H9 (cell line): Measurements from ENCODE around the gene TMEM179B. TPM values are rescaled to one million over a fixed set of nuclear protein-coding genes. Genes with fewer than 3 reads are reported as not detected.

Experiments used
- DNase-seq: peaks from one replicate; pipeline ENCODE4 v3.0.0-alpha.2; 2017
- H2AFZ ChIP-seq: one replicate; pipeline ENCODE4 v1.6.1; 2013; ENCODE audit warnings: mild to moderate bottlenecking, low read length, control low read depth, moderate library complexity
- H2AK5ac ChIP-seq: 2 replicates; pipeline ENCODE4 v1.6.1; 2013; ENCODE audit warnings: low read length, control low read depth, mixed read lengths; ENCODE audit not compliant: insufficient read length
- H2BK120ac ChIP-seq: one replicate; pipeline ENCODE4 v1.6.1; 2013; ENCODE audit warnings: low read depth, mild to moderate bottlenecking, low read length, control low read depth, inconsistent platforms; ENCODE audit not compliant: poor library complexity, severe bottlenecking
- H2BK12ac ChIP-seq: 2 replicates; pipeline ENCODE4 v1.6.1; 2013; ENCODE audit warnings: low read length, control low read depth, mixed read lengths, low read depth; ENCODE audit not compliant: insufficient read length
- H2BK15ac ChIP-seq: 2 replicates; pipeline ENCODE4 v1.6.1; 2013; ENCODE audit warnings: low read depth, low read length, control low read depth
- H2BK20ac ChIP-seq: one replicate; pipeline ENCODE4 v1.6.1; 2013; ENCODE audit warnings: low read depth, mild to moderate bottlenecking, low read length, control low read depth, inconsistent platforms; ENCODE audit not compliant: poor library complexity, severe bottlenecking
- H2BK5ac ChIP-seq: 2 replicates; pipeline ENCODE4 v1.6.1; 2013; ENCODE audit warnings: low read length, control low read depth, mixed read lengths; ENCODE audit not compliant: insufficient read length
- H3K14ac ChIP-seq: 2 replicates; pipeline ENCODE4 v1.6.1; 2013; ENCODE audit warnings: low read length, control low read depth; ENCODE audit not compliant: insufficient read depth
- H3K18ac ChIP-seq: 2 replicates; pipeline ENCODE4 v1.6.1; 2013; ENCODE audit warnings: low read depth, mild to moderate bottlenecking, mixed read lengths, low read length, control low read depth; ENCODE audit not compliant: insufficient read length
- H3K23ac ChIP-seq: 2 replicates; pipeline ENCODE4 v1.6.1; 2013; ENCODE audit warnings: low read length, control low read depth, mixed read lengths, low read depth; ENCODE audit not compliant: insufficient read length
- H3K23me2 ChIP-seq: 2 replicates; pipeline ENCODE4 v1.6.1; 2013; ENCODE audit warnings: low read depth, mild to moderate bottlenecking, mixed read lengths, low read length, control low read depth; ENCODE audit not compliant: insufficient read length, poor library complexity, severe bottlenecking
- H3K27ac ChIP-seq: 2 replicates; pipeline ENCODE4 v1.5.1; 2013; ENCODE audit warnings: low read length, control low read depth, mixed read lengths, low read depth; ENCODE audit not compliant: insufficient read length
- H3K27me3 ChIP-seq: 2 replicates; pipeline ENCODE4 v1.6.1; 2013; ENCODE audit warnings: low read length, control low read depth, inconsistent platforms; ENCODE audit not compliant: insufficient read depth
- H3K4ac ChIP-seq: 2 replicates; pipeline ENCODE4 v1.6.1; 2013; ENCODE audit warnings: low read depth, mild to moderate bottlenecking, control low read depth, inconsistent platforms, low read length, moderate library complexity
- H3K4me1 ChIP-seq: 2 replicates; pipeline ENCODE4 v1.6.1; 2013; ENCODE audit warnings: low read length, control low read depth, inconsistent platforms; ENCODE audit not compliant: insufficient read depth
- H3K4me2 ChIP-seq: 2 replicates; pipeline ENCODE4 v1.6.1; 2013; ENCODE audit warnings: low read length, control low read depth, mixed read lengths; ENCODE audit not compliant: insufficient read length, insufficient read depth
- H3K56ac ChIP-seq: 2 replicates; pipeline ENCODE4 v1.6.1; 2013; ENCODE audit warnings: low read depth, mild to moderate bottlenecking, mixed read lengths, low read length, control low read depth; ENCODE audit not compliant: insufficient read length
- H3K79me1 ChIP-seq: 2 replicates; pipeline ENCODE4 v1.6.1; 2013; ENCODE audit warnings: low read depth, mild to moderate bottlenecking, moderate library complexity, low read length, control low read depth, inconsistent platforms; ENCODE audit not compliant: insufficient read depth, poor library complexity, severe bottlenecking
- H3K79me2 ChIP-seq: 2 replicates; pipeline ENCODE4 v1.6.1; 2013; ENCODE audit warnings: low read length, control low read depth, inconsistent platforms; ENCODE audit not compliant: insufficient read depth
- H3K9ac ChIP-seq: 2 replicates; pipeline ENCODE4 v1.6.1; 2013; ENCODE audit warnings: low read length, control low read depth, mixed read lengths; ENCODE audit not compliant: insufficient read length; ENCODE audit errors: extremely low read depth
- H3K9me3 ChIP-seq: one replicate; pipeline ENCODE4 v1.6.1; 2013; ENCODE audit warnings: low read depth, low read length, inconsistent platforms; ENCODE audit not compliant: control insufficient read depth
- H3T11ph ChIP-seq: one replicate; pipeline ENCODE4 v1.6.1; 2013; ENCODE audit warnings: mild to moderate bottlenecking, low read length, control low read depth, inconsistent platforms
- H4K20me1 ChIP-seq: one replicate; pipeline ENCODE4 v1.6.1; 2013; ENCODE audit not compliant: control insufficient read depth, insufficient read length, insufficient read depth
- H4K5ac ChIP-seq: 2 replicates; pipeline ENCODE4 v1.6.1; 2013; ENCODE audit warnings: low read depth, mild to moderate bottlenecking, mixed read lengths, low read length, control low read depth; ENCODE audit not compliant: insufficient read length
- H4K8ac ChIP-seq: replicated peaks from 2 replicates; pipeline ENCODE4 v1.6.1; 2013; ENCODE audit warnings: low read length, control low read depth, mixed read lengths, low read depth; ENCODE audit not compliant: insufficient read length
- H4K91ac ChIP-seq: 2 replicates; pipeline ENCODE4 v1.6.1; 2013; ENCODE audit warnings: low read depth, mild to moderate bottlenecking, moderate library complexity, mixed read lengths, low read length, control low read depth; ENCODE audit not compliant: insufficient read length
- H3K27ac Mint-ChIP-seq, 3 experiments: 2 replicates in 2 of 3; 3 replicates in 1 of 3; pipeline ENCODE4 v1.8.0; 2020 to 2021; ENCODE audit warnings: mixed read lengths in 3 of 3, mild to moderate bottlenecking in 1 of 3, moderate library complexity in 1 of 3
- H3K27me3 Mint-ChIP-seq: 2 replicates; pipeline ENCODE4 v1.8.0; 2021; ENCODE audit warnings: low read depth, mild to moderate bottlenecking, moderate library complexity, mixed read lengths
- H3K36me3 Mint-ChIP-seq, 3 experiments: 2 replicates in 2 of 3; 3 replicates in 1 of 3; pipeline ENCODE4 v1.8.0; 2020 to 2021; ENCODE audit warnings: low read depth in 3 of 3, mixed read lengths in 3 of 3; ENCODE audit not compliant: insufficient read depth in 1 of 3
- H3K4me1 Mint-ChIP-seq, 2 experiments: 2 replicates each; pipeline ENCODE4 v1.8.0; 2020; ENCODE audit warnings: mixed read lengths in 2 of 2
- H3K4me3 Mint-ChIP-seq, 2 experiments: 2 replicates in 1 of 2; 3 replicates in 1 of 2; pipeline ENCODE4 v1.8.0; 2020 to 2021; ENCODE audit warnings: mild to moderate bottlenecking in 2 of 2, mixed read lengths in 2 of 2, moderate library complexity in 1 of 2
- H3K9me3 Mint-ChIP-seq, 2 experiments: 2 replicates in 1 of 2; 3 replicates in 1 of 2; pipeline ENCODE4 v1.8.0; 2020; ENCODE audit warnings: mild to moderate bottlenecking in 2 of 2, mixed read lengths in 2 of 2, moderate library complexity in 1 of 2
- CTCF ChIP-seq: fragments of 200-600 bp; sonication (generic); conservative IDR thresholded peaks from 3 replicates; pipeline ENCODE4 v1.8.0; 2021; ENCODE audit warnings: antibody characterized with exemption, mild to moderate bottlenecking
- WGBS: extraction: QIAGEN DNeasy Blood & Tissue Kit; methylation state at CpG from one replicate; pipeline ENCODE4 v1.1.7; 2013; ENCODE audit warnings: missing lambda C conversion rate, low lambda C conversion rate, mixed read lengths; ENCODE audit not compliant: insufficient read length; ENCODE audit errors: extremely low coverage; 5-methylcytosine and 5-hydroxymethylcytosine counted together
- total RNA-seq: library from RNA; stranded (reverse); gene quantifications from 2 replicates; pipeline ENCODE4 v1.2.1, GENCODE V29; 2021

The TMEM179B gene
- total RNA-seq, 1 experiment from 2014 or later, result 25.0 TPM

- no CpG with 5 or more reads among the region's 8 CpGs for WGBS
- no peak overlapping the region for H2BK15ac ChIP-seq
- no peak overlapping the region for H3T11ph ChIP-seq
- no peak overlapping the region for H3K23ac ChIP-seq
- H4K20me1 ChIP-seq, result no peaks in the 10 kb centered on the region
- Mint-ChIP-seq H3K27ac (no peak overlapping the region; a peak in 2 of 7 replicates), H3K27me3 (no peaks in the 10 kb centered on the region; the same call in 1 of the 2 replicates), H3K4me1 (peaks cover 16 to 20% of the 10 kb centered on the region in 2 experiments), H3K36me3 (peaks cover 57 to 92% (median 74%) of the 10 kb centered on the region in 3 experiments), H3K4me3 (peak overlapping the region in 1 of 2 experiments; percentile 23; a peak in 1 of 5 replicates), H3K9me3 (no peaks in the 10 kb centered on the region; a peak in 1 of 5 replicates)
- H3K9ac ChIP-seq, result no peak overlapping the region
- no peak overlapping the region for H3K56ac ChIP-seq
- H4K5ac ChIP-seq, result no peak overlapping the region
- no peaks in the 10 kb centered on the region for H3K9me3 ChIP-seq
- H3K4me1 ChIP-seq, result no peaks in the 10 kb centered on the region
- H2BK20ac ChIP-seq, result no peak overlapping the region
- H3K23me2 ChIP-seq, result peaks cover 4% of the 10 kb centered on the region
- H3K27me3 ChIP-seq, result no peaks in the 10 kb centered on the region
- H3K18ac ChIP-seq, result no peak overlapping the region
- H3K4me2 ChIP-seq, result no peak overlapping the region
- H3K79me1 ChIP-seq, result no peaks in the 10 kb centered on the region
- DNase-seq, result no peak
- H2BK120ac ChIP-seq, result no peak overlapping the region
- no peak overlapping the region for H2BK5ac ChIP-seq
- H2AK5ac ChIP-seq, result no peak overlapping the region
- H3K4ac ChIP-seq, result no peak overlapping the region
- no peak overlapping the region for H2BK12ac ChIP-seq
- H3K79me2 ChIP-seq, result no peaks in the 10 kb centered on the region; the same call in 1 of the 2 replicates
- H2AFZ ChIP-seq, result no peak overlapping the region
- TF ChIP-seq CTCF, result no peak
- no peak overlapping the region for H4K91ac ChIP-seq
- H3K14ac ChIP-seq, result no peak overlapping the region
- no peak overlapping the region for H3K27ac ChIP-seq
- no peak overlapping the region for H4K8ac ChIP-seq
Observed at GRCh38 chr11:62794201-62794775, 7.1 kb downstream of the TMEM179B start.
